Activated effector memory CD4-positive, alpha-beta T cell treated with anti-CD3 and anti-CD28 coated beads, Interleukin-2, amount 50 U/mL, for 16 hours (primary cell): ENCODE results near the gene UPK3BL1.
"Not testable (repeated sequence)": the region's sequence is repeated elsewhere in the genome, so short reads cannot be mapped to it uniquely, and the experiment has no call there.

Source experiments
- DNase-seq: peaks from one replicate; pipeline ENCODE4 v3.0.0-alpha.2; 2020

The UPK3BL1 gene

DNA sequence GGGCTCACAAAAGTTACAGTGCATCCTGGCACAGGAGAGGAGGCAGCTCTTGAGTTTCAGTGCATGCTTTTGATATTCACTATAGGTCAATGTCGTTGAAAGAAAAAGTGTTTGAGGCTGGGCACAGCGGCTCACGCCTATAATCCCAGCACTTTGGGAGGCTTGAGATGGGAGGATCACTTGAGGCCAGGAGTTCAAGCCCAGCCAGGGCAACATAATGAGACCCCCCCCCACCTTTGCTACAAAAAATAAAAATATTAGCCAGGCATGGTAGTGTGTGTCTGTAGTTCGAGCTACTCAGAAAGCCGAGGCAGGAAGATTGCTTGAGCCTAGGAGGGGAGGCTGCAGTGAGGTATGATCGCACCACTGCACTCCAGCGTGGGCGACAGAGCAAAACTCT is 24.5 kb downstream of the UPK3BL1 start:
- DNase-seq: peak; percentile 42

GRCh38 chr7:102616507-102617125 is 26.0 kb downstream of the UPK3BL1 start, which contains the start of gene RASA4:
TSS of gene RASA4 (minus strand) at chr7:102616756. CDS start at chr7:102616689, 67 bp downstream.
- DNase-seq: peak; percentile 82

DNA sequence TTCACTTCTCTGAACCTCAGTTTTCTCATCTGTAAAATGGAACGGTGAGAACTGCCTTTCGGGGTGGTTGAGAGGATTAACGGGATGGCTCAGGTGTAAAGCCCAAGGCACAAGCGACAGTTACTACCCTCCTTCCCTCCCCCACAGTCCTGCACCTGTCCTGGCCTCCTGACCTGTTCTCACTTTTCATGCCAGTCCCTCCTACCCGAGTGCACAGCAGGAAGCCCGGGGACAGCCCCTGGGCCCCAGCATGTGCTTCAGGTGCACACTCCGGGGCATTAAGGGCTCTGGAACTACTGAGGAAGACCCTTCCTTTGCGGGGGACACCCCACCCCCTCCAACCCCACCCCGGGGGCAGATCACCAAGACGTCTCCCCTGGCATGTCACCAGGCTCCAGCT is 26.7 kb downstream of the UPK3BL1 start:
- not testable (repeated sequence) for DNase-seq

DNA sequence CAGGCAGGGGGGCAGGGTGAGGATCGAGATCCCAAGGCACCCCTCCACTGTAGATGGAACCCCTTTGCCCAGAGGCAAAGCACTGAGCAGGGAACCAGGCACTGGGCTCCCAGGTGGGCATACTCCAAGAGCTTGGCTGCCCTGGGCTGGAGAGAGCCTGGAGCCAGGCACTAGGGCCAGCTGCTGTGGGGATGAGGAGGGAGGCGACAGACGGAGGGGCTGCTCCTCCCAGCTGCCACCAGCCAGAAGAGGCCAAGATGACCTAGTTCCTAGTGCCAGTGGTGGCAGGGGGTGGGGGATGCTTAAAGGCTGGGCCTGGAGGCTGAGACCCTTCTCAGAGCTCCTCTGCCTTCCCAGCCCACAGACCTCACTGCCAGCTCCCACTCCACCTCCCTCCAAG is 27.7 kb downstream of the UPK3BL1 start:
- not testable (repeated sequence) for DNase-seq

DNA sequence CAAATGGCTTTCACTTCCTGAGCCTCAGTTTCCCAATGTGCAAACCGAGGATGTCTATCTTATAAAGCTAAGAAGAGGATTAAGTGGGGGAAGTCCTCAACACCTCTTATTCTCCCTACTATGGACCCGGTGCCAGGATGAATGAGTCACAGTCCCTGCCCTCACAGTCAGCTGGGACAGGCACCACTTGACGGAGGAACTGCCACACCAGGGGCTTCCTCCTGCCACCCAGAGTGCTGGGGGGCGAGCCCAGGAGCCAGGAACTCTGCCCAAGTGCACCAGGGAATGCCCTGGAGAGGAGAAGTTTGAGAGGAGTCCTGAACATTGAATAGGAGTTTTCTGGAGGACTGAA is 28.3 kb downstream of the UPK3BL1 start:
- DNase-seq: not testable (repeated sequence)

DNA sequence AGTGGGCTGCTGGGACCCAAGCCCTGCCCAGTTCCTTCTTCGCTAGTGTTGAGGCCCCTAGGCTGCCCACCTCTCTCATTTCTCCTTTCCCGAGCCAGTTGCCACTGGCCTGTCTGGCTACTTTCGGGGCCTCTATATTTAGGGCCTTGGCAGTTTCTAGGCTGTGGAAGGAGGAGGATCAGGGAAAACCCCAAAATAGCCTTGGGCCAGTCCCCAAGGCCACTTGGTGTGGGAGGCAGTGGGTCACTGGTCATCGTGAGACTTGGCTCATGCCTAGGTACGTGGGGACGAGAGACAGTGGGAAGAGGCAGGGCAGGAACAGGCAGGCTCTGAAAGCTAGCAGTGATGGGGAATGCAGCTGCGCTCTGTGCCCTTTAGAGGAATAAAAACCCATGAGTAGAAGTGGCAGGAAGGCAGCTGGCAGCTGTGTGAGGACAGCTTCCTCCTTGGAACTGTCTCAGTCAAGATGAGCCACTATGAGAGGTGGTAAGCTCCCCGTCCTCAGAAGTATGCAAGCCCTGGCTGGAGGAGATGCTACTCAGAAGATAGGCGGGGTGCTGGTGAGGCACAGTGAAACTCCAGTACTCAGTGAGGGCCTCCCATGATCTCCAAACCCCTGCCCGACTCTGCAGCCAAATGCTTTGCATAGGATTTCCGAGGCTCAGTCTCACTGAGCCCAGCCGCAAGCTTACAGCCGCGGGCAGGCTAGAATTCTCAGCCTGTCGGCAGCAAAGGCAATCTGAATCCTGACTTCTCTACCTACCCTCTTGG is 28.8 kb downstream of the UPK3BL1 start:
- peak; percentile 59 for DNase-seq

DNA sequence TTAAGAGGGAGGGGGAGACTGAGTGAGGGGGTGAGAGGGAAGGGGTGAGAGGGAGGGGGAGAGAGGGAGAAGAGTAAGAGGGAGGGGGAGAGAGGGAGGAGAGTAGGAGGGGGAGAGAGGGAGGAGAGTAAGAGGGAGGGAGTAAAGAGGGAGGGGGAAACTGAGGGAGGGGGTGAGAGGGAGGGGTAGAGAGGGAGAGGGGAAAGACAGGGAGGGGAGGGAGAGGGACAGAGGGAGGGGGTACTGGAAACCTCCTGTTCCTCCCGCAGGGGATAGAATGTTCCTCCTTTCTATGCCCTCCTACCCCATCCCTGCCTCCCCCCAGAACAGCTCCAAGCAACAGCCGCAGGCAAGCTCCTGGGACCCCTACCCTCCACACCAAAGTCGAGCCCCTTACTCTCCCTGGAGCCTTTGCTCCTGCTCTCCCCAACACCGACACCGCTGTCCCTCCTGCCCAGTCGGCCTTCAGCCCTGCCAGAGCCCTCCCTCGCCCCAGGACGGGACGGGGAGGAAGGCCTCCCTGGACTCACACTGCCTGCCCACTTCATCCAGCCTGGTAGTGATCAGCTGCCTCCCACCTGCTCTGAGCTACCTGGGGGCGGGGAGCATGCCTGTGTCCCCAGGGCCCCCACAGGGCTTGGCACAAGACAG is 30.8 kb downstream of the UPK3BL1 start:
- DNase-seq: peak; percentile 63

GRCh38 chr7:102611013-102611674 is 31.4 kb downstream of the UPK3BL1 start:
- DNase-seq: not testable (repeated sequence)

DNA sequence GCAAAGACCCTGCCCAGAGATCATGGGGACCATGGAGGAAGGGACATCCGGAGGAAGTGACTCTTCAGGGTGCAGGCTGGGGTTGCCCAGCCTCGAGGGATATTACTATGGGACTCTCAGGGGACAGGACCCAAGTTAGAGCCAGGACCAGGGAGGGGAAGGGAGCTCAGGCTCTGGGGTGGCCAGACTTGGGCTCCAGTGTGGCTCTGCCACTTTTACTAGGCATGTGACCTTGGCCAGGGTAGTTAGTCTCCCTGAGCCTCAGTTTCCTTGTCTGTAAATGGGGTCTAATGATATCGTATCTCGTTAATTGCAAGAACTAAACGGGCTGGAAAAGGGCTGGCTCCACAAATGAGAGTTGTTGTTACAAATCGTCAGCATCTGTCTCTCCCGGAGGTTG is 32.1 kb downstream of the UPK3BL1 start:
- peak; percentile 46 for DNase-seq

DNA sequence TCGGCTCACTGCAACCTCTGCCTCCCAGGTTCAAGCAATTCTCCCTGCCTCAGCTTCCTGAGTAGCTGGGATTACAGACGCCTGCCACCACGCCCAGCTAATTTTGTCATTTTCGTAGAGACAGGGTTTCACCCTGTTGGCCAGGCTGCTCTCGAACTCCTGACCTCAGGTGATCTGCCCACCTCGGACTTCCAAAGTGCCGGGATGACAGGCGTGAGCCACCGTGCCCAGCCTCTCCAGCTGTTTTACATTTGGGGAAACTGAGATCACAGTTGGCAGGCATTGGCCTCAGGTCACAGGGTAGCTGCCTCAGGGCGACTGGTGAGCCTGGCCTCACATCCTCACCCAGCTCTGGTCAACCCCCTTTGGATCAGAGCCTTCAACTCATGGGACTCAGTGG is 32.9 kb downstream of the UPK3BL1 start:
- DNase-seq: peak; percentile 47

DNA sequence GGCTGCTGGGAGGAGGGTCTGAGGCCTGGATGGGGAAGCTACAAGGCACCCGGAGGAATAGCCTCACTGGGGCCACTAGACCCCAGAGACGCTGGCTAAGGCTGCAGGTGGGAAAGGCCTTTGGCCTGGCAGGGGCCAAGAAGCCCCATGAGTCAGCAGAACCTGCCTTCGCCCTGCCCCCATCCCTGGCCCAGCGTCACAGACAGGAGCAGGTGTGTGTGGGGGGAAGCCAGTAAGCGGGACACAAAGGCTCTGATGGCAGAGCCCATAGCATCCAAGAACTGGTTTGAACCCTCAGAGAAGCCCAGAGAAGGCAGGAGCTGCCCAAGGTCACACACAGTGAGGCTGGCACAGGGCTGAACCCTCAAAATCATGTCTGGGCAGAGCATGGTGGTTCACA is 35.7 kb downstream of the UPK3BL1 start:
- DNase-seq: not testable (repeated sequence)

DNA sequence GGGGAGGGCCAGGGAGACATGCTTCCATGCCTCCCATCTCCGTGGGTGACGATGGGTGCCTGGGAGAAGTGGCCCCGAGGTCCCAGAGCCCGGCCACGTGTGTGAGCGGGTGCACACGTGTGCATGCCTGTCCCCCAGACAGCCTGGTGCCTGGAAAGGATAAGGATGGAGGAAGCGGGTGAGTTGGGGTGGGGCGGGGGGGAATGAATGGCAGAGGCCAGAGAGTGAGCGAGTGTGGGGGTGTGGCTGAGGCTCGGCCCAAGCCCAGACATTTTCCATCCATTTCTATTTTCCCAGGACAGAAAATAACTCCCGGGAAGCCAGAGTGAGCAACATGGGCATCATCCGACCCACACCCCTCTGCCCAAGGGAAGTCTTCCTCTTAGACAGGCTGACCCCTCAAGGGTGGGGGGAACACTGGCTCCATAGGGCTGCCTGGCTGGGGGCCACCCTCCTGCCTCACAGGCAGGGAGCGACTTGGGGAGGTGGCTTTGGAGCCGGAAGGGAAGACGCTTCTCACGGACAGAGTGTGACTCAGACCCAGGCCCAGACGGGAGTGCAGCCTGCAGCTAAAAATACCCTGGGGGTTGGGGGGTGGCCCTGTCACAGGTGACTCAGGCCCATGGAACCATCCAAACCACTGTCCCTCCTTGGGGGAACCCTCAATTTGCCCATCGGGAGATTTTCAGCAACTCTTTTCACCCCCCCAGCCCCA is 38.0 kb downstream of the UPK3BL1 start:
- not testable (repeated sequence) for DNase-seq

DNA sequence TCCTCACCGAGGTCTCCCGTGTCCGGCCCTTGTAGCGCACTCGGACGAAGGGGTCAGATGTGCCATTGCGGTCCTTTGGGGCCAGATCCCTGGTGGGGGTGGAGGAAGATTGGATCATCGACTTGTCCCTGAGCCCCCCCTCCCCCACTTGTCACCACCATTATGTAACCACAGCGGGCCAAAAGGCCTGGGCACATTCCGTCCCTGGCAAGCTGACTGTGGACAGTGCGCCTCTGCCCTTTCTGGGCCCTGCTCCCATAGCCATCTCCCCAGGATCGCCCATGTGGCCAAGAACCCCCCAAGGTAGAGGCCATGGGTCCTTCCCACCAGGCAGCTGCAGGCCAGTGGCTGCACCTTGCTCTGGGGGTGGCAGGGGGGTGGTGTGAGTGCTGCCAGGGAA is 40.3 kb downstream of the UPK3BL1 start:
- DNase-seq: not testable (repeated sequence)

DNA sequence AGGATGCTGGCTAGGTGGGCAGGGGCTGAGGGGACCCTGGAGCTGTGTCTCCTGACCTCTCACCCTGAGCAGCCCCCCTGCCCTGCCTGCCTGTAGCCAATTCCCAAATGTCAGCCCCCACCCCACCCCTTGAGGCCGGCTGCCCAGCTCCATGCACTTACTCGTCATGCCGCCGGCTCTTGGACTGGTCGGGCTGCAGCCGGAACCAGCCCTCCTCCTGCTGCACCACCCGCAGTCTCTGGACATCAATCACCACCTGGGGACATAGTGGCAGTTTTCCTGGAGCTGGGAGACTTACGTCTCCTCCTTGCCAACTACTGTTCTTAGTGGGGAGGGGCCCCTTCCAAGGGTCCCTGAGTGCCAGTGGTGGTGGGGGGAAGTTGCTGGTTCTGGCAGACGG is 42.9 kb downstream of the UPK3BL1 start:
- not testable (repeated sequence) for DNase-seq

DNA sequence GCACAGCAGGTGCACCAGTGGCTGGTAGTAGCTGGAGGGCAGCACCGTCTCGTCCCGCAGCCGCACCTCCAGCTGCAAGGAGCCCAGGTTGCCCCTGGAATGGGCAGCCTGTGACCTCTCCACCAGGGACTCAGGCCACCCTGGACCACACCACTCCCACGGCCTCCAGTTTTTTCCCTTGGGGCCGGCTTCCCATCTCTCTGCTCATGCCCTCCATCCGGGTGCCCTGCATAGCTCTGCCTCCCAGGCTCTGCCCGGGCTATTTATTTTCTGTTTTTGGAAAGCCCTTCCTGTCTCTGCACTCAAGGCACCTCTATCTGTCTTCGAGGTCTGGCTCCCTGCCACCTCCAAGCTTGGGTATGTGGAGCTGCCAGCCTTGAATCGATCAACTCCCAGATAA is 46.6 kb downstream of the UPK3BL1 start:
- DNase-seq: not testable (repeated sequence)

DNA sequence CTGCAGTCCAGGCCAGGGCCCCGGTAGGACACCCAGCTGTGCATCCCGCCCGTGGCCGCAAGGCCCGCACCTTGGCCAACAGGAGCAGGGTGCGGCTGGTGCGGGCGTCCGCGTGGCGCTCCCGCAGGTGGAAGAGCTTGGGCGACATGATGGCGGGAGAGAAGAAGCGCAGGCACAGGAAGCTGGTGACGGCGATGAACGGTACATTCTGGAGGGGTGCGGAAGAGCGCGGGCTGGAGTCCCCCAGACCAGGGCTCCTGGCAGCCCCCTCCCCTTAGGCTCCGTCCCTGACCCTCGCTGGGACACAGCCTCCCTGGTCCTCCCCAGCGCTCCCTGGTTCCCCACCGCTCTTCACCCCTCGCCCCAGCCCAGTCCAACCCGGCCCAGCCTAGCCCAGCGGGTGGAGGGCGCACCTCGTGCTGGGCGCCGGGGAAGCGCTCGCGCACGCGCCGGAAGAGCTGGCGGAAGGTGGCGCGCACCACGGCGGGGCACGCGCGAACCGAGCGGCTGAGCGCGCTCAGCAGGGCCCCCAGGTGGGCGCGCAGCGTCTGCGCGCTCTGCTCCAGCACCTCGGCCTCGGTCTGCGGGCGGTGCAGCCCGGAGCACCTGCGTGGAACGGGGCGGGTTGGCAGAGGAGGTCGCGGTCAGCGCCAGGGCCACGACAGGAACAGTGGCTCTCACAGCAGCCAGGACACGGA is 48.8 kb downstream of the UPK3BL1 start:
- not testable (repeated sequence) for DNase-seq

DNA sequence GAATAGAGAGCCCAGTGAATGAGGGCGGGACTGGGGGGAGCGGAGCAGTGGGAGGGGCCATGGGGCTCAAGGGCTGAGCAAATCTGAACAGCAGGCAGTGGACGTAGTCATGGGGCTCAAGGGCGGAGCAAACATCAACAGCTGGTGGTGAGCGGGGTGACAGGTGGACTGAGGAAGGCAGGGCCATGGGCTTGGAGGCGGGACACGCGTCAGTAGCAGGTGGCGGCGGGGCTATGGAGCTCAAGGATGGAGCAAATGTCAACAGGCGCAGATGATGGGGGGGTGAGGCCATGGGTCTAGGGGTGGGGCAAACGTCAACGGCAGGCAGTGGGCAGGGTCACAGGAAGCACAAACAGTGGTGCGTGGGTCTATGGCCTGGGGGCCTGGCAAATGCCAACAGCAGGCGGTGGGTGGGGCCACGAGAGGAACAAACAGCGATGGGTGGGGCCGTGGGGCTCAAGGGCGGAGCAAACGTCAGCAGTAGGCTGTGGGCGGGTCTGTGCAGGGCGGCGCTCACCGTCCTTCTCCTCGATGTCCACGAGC is 50.0 kb downstream of the UPK3BL1 start:
- peak; percentile 77 for DNase-seq

DNA sequence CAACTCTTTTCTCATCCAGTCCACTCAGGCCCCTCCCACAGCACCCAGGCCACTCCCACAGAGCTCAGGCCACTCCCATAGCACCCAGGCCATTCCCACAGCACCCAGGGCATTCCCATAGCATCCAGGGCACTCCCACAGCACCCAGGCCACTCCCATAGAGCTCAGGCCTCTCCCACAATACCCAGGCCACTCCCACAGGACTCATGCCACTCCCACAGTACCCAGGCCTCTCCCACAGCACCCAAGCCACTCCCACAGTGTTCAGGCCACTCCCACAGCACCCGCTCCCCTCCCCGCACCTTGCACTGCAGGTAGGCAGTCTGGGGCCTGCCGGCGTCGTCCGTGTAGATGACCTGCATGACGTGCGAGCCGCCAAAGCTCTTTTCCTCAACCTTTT is 52.7 kb downstream of the UPK3BL1 start:
- not testable (repeated sequence) for DNase-seq
